ENCODE measurements around the gene POU5F2.

The POU5F2 gene

GRCh38 chr5:93717162-93717561 is 24.2 kb downstream of the POU5F2 start:
- in situ Hi-C loops (cut with HindIII; ENCODE audit: low sequenced_read_pairs) = no loop called here

- in situ Hi-C loops (cut with HindIII; ENCODE audit: low sequenced_read_pairs) = no loop called here
Observed at GRCh38 chr5:93716453-93716852, 24.9 kb downstream of the POU5F2 start.

GRCh38 chr5:93715761-93716160 is 25.6 kb downstream of the POU5F2 start:
- in situ Hi-C loops (cut with HindIII; ENCODE audit: low sequenced_read_pairs) = no loop called here

- in situ Hi-C loops (cut with HindIII; ENCODE audit: low sequenced_read_pairs) = no loop called here
Observed at GRCh38 chr5:93715327-93715726, 26.1 kb downstream of the POU5F2 start.

GRCh38 chr5:93708442-93708841 is 33.0 kb downstream of the POU5F2 start:
- in situ Hi-C loops (cut with HindIII; ENCODE audit: low sequenced_read_pairs) = no loop called here

- in situ Hi-C loops (cut with HindIII; ENCODE audit: low sequenced_read_pairs) = no loop called here
Observed at GRCh38 chr5:93705896-93706295, 35.5 kb downstream of the POU5F2 start.

- in situ Hi-C loops (cut with HindIII; ENCODE audit: low sequenced_read_pairs) = no loop called here
Observed at GRCh38 chr5:93704996-93705395, 36.4 kb downstream of the POU5F2 start.

- in situ Hi-C loops (cut with HindIII; ENCODE audit: low sequenced_read_pairs) = no loop called here
Observed at GRCh38 chr5:93691997-93692396, 49.4 kb downstream of the POU5F2 start.

All from DLD1 (cell line).